Measurements from ENCODE around the gene BABAM2.
"Not testable (repeated sequence)": the region's sequence is repeated elsewhere in the genome, so short reads cannot be mapped to it uniquely, and the experiment has no call there.

Gene BABAM2

DNA sequence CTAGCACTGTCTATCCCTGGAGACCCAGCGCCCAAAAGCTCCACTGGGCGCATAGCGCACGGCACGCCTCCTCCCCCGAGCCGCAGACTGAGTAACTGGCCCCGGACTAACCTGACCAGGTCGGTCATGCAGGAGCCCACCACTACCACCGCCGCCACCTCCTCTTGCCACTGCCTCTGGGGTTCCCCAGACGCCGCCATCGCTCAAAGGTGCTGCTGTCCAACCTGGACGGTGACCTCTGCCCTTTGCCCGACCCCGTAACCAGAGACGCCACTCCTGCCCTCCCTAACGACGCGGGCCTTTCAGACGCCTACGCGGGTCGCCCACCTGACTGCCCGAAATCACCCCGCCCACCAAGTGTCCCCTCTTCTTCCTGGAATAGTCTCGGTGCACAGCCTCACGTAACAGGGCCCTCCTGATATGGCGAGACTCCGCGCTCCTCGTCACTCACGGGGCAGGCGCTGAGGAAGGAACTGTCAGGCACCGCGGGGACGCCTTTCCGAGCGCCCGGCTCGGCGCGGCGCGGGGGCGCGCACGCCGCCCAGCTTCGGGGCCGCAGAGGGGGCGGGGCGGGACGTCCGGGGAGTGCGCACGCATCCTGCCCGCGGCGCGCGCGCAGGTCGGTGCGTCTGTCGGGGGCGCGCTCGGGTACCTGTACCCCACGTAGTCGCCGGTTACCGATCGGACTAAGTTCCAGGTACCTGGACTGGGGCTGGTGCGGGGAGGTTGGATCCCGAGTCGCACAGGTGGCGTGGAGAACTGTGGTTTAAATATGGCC is at the start of gene BABAM2, which contains the start of gene RBKS:
BABAM2 (plus strand) TSS at position 584 of the 778 bp plus-strand sequence. CDS start 3,828 bp downstream, outside the sequence.
RBKS (minus strand) TSS at position 242 of the 778 bp plus-strand sequence; CDS start at position 200, 42 bp downstream.
- in situ Hi-C loops (cut with HindIII; ENCODE audit: low pct_ligation_motif_present, low pct_unique_long_range_greater_than_20kb, low sequenced_read_pairs), result no loop called here
- DNase-seq, result peak; percentile 90

DNA sequence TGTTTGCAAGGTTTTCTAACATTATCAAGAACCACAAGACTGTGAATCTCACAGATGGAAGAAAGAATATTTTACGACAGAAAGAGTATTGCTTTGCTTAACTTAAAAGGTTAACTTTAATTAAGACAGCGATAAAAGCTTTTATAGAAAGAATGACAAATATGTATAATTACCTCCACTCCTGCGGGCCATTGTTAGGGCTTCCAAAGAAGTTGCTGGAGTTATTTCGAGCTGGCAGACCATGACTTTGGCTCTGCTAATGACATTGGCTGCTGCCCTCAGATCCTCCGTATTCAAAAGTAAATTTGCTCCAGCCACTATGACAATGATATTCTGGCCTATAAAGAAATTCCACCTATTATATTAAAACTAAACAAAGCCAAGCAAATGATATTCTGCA is 47.6 kb upstream of the BABAM2 start:
- in situ Hi-C loops (cut with HindIII; ENCODE audit: low pct_ligation_motif_present, low pct_unique_long_range_greater_than_20kb, low sequenced_read_pairs), result no loop called here
- DNase-seq, result no peak

DNA sequence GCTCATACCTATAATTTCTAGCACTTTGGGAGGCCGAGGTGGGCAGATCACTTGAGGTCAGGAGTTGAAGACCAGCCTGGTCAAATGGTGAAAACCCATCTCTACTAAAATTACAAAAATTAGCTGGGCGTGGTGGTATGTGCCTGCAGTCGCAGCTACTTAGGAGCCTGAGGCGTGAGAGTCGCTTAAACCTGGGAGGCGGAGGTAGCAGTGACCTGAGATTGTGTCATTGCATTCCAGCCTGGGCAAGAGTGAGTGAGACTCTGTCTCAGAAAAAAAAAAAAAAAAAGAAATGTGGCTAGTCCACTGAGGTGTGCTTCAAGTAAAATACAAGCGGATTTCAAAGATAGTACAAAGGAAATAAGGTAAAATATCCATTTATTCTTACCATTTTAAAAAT is 46.5 kb upstream of the BABAM2 start:
- in situ Hi-C loops (cut with HindIII; ENCODE audit: low pct_ligation_motif_present, low pct_unique_long_range_greater_than_20kb, low sequenced_read_pairs), result no loop called here
- no peak for DNase-seq

DNA sequence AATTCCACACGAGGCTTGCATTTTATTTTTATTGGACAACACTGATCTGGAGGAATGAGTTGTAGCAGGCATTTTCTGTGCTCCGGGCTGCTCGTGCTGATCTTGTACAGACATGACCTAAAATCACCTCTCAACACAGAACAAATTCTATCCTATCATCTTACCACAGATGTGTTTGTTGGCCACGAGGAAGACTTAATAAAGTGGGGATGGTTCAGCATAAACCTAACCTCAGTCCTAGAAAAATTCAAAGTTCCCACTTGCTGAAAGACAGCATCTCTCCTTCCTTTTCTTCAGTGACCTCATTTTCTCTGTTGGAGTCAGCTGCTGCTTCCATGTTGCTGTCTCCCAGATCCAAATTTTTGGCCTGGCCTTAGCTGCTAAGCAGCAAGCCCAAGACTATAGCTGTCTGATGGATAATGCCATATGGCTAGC is 45.7 kb upstream of the BABAM2 start:
- no peak for DNase-seq
- in situ Hi-C loops (cut with HindIII; ENCODE audit: low pct_ligation_motif_present, low pct_unique_long_range_greater_than_20kb, low sequenced_read_pairs), result no loop called here

DNA sequence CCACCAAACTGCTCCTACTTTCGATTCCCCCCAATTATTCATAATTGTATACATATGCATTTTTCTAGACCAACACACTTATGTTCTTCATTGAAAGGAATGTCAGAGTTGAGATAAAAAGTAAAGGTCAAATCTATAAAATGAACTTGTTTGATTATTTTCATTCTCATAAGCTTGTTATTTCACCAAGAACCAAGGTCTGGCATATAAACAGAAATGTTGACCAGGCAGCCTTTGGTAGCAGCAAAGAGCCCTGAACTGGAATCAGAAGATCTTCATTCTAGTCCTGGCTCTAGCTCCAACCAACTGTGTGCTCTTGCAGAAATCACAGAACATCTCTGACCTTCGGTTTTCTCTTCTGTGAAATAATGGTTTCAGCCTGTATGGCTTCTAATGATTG is 43.2 kb upstream of the BABAM2 start:
- in situ Hi-C loops (cut with HindIII; ENCODE audit: low pct_ligation_motif_present, low pct_unique_long_range_greater_than_20kb, low sequenced_read_pairs), result no loop called here

DNA sequence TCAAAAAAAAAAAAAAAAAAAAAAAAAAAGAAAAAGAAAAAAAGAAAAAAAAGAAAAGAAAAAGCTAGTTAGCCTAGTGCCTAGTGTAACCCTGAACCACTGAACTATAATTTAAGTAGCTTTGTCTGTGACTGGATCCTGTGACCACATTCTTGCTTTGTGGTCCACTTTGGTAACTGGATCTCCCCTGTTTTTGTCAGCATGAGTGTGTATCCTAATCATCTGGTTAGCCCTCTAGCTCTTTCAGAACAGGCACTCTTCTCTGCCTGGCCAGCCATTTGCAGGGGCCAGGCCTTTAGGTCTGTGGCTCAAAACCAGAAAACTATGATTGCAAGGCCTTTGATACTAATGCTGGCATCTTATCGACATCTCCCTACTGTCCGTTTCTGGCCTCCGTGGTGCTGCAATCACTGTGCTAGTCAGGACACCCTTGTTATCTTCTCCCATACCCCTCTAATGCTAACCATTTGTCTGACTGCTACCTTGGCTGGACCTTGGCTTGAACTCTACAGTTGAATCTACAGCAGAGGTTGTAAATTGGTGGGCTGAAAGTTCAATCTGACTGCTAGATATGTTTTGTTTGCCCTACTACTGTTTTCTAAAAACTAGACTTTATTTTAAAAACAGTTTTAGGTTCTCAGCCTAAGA is 40.8 kb upstream of the BABAM2 start:
- in situ Hi-C loops (cut with HindIII; ENCODE audit: low pct_ligation_motif_present, low pct_unique_long_range_greater_than_20kb, low sequenced_read_pairs), result no loop called here
- no peak for DNase-seq

More for the DNA sequence above, 43.2 kb upstream of the BABAM2 start:
- DNase-seq, result no peak

DNA sequence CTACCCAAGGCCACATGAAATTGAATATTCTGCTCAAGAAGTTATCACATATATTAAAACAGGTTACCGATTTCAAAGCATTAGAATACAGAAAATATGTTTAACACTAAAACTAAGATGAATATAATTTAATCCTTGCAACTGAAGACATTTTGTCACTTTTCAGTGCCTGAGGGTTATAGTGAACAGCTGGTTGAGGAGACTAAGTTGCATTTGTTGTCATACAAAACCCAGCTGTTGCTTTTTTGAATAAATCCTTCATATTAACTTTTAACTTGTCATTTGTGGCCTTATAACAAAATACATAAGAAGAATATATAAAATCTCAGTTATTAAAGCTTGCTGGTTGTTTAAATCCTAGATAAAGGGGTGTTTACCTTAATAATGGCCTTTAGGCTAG is 37.8 kb upstream of the BABAM2 start:
- in situ Hi-C loops (cut with HindIII; ENCODE audit: low pct_ligation_motif_present, low pct_unique_long_range_greater_than_20kb, low sequenced_read_pairs), result no loop called here

DNA sequence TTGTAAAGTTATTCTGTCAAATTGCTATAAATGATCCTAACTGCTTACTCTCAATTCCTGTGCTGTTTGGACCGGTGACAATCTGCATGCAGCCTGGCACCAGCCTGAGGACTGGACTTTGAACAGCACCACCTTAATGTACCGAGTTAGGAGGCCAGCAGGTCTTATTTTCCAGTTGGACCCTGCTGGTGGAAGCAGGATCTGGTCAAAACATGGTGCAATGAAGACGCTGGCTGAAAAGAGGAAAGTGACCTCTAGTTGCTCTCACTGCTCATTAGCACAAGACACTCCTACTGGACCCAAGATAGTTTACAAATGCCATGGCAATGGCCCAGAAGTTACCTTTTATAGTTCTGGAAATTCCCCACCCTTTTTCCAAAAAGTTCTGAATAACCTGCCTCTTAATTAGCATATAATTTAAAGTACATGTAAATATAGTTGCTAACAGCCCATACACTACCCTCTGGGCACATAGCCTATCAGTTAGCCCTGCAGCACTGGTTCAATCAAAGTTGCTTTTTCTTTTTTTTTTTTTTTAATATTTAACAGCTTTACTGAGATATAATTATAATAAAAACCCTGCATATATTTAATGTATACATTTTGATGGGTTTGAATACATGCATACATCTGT is 36.2 kb upstream of the BABAM2 start:
- in situ Hi-C loops (cut with HindIII; ENCODE audit: low pct_ligation_motif_present, low pct_unique_long_range_greater_than_20kb, low sequenced_read_pairs), result no loop called here

More for the DNA sequence above, 37.8 kb upstream of the BABAM2 start:
- DNase-seq, result no peak

DNA sequence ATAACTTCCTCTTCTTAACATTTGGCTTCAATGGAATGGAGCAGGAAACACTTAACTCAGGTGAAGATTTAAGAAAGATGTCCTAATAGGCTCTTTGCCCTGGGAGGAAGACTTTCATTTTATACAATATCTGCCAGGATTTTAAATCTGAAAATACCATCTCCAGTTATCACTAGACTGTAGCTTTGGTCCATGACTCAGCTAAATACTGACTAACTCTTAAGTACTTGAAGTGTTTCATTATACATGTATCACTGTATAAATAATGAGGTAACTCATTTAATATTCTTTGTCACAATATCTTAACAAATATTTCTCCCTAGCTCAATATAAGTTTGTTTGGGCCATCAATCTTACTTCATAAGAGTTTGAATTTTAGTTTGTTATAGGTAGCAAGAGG is 35.1 kb upstream of the BABAM2 start:
- DNase-seq, result peak; percentile 45
- in situ Hi-C loops (cut with HindIII; ENCODE audit: low pct_ligation_motif_present, low pct_unique_long_range_greater_than_20kb, low sequenced_read_pairs), result no loop called here

More for the DNA sequence above, 36.2 kb upstream of the BABAM2 start:
- no peak for DNase-seq

DNA sequence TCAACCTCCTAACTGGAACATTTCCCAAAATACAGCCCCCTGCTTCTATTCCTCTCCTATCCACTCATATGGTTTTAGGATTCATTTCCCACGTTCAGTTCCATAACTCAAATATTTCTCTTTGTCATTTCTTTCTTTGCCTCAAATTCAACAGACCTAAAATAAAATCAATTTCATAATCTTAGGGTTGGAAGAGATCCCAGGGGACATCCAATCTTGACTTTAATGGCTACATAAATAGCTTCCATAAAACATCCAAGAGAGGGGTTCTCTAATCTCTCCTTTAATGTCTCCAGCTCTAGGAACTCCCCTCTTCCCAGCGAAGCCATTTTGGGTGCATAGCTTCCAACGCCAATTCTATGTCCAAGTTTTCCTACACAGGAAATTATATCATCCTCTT is 34.1 kb upstream of the BABAM2 start:
- in situ Hi-C loops (cut with HindIII; ENCODE audit: low pct_ligation_motif_present, low pct_unique_long_range_greater_than_20kb, low sequenced_read_pairs), result no loop called here

DNA sequence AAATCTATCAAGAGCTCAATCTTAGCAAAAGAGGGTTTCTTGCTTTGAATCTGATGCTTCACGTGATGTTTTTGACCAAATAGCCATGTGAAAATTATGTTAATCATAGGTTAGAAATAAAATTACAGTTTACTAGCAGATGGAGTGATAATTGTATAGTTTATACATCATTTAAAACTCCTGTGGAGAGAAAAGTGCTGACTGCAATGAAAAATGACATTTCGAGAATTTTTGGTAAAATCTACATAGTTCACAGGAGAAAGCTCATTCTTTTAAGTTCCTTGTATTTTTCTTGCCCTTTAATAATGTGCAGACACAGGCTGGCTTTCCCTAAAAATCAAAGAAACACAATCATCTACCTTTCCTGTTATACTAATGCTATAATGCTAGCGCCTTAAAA is 33.6 kb upstream of the BABAM2 start:
- in situ Hi-C loops (cut with HindIII; ENCODE audit: low pct_ligation_motif_present, low pct_unique_long_range_greater_than_20kb, low sequenced_read_pairs), result no loop called here
- DNase-seq, result no peak

More for the DNA sequence above, 34.1 kb upstream of the BABAM2 start:
- no peak for DNase-seq

DNA sequence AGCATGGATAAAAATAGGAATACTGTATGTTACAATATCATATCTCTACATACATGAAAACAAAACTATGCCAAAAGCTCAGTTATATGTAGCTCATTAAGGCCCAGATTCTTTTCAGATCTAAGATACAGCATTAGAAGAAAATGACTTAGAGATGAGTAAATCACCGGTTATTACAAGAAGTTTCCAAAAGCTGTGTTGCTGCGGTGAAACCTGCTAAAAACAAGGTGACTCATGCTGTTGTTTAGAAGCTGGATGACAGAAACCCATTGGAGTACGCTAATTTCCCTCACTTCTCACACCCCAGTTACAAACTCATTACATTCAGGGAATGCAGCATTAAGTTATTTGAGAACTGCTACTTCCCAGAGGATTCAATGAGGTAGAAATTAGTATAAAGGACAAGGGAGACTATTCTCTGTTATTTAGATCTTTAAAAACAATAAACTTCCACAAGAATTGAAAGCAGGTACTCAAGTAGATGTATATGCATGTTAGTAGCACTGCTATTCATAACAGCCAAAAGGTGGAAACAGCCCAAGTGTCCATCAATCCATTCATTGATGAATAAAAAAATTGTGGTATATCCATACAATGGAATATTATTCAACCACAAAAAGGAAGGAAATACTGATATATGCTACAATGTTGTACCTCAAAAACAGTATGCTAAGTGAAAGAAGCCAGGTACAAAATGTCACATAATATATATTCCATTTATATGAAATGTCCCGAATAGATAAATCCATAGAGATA is 32.9 kb upstream of the BABAM2 start:
- no peak for DNase-seq
- in situ Hi-C loops (cut with HindIII; ENCODE audit: low pct_ligation_motif_present, low pct_unique_long_range_greater_than_20kb, low sequenced_read_pairs), result no loop called here

DNA sequence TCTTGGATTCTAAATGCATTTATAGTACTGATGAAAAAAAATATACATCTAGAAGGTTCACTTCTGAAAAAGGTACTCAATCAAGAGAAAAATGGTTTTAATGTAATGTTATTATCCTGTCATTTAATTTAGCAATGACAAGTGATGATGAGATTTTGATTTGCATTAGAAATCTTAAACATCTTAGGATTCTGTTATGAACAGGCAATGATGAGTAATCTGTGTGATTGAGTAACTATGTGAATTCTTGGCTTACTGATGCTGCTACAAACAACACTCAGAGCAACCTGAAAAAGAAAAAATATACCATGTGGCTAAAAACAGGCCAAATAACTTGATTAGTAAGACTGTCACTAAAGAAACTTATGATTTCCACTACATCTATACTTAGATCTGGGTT is 30.4 kb upstream of the BABAM2 start:
- DNase-seq, result peak; percentile 35
- in situ Hi-C loops (cut with HindIII; ENCODE audit: low pct_ligation_motif_present, low pct_unique_long_range_greater_than_20kb, low sequenced_read_pairs), result no loop called here

DNA sequence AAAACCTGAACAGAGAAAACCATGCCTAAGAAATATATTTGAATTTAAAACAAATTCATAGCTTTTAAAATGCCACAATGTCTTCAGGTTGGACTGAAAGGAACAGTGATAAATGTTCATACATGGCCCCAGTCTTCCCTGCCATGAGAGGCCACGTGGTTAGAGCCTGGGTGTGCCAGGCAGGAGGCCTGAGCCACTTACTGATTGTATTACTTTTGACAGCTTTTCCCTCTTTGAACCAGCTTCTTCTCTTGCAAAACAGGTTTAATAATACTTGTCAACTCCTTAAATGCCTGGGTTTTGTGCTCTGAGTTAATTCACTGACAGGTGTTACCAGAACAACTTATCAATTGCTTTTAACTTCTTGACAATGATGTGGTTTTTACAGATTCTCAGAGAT is 27.4 kb upstream of the BABAM2 start:
- no peak for DNase-seq

DNA sequence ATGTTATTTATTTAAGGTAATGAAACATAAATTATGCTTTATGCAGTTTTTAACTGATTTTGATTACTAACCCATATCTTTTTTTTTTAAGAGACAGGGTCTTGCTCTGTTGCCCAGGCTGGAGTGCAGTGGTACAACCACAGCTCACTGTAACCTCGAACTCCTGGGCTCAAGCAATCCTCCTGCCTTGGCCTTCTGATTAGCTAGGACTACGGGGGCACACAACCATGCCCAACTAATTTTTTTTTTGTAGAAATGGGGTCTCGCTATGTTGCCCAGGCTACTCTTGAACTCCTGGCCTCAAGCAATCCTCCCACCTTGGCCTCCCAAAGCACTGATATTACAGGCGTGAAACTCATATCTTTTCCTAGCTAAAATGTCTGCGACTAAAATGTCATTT is 26.6 kb upstream of the BABAM2 start:
- DNase-seq; in situ Hi-C loops (cut with HindIII; ENCODE audit: low pct_ligation_motif_present, low pct_unique_long_range_greater_than_20kb, low sequenced_read_pairs): not testable (repeated sequence)

More for the DNA sequence above, 27.4 kb upstream of the BABAM2 start:
- in situ Hi-C loops (cut with HindIII; ENCODE audit: low pct_ligation_motif_present, low pct_unique_long_range_greater_than_20kb, low sequenced_read_pairs), result no loop called here

DNA sequence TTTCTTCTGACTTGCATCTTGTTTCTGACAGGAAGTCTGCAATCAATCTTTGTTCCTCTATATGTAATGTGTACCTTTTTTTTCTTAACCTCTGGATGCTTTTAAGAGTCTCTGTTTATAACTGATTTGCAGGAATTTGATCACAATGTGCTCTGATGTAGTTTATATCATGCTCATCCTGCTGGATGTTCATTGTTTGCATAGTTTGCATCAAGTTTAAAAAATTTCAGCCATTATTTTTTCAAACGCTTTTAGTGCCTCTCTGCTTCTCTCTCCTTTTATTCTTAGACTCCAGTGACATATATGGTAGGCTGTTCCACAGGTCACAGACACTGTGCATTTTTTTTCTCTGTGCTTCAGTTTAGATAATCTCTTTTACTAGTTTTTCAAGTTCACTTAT is 24.3 kb upstream of the BABAM2 start:
- DNase-seq, result no peak
- in situ Hi-C loops (cut with HindIII; ENCODE audit: low pct_ligation_motif_present, low pct_unique_long_range_greater_than_20kb, low sequenced_read_pairs), result no loop called here

DNA sequence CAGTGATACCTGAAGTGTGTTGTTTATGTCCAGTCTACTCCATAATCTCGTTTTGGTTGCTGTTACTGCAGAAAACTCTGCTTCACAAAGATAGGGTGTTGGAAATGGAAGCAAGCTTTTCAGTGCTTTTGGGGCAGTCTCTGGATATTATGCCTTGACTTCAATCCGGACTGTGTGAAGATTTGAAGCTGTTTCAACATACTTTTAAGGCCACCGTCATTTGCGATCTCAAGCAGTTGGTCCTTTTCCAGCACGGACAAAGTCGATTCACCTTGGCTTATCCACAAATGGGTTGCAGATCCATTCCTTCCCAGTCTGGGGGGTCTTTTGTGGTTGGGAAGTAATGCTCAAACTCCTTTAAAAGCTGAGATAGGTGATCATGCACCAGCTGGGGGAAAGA is 20.8 kb upstream of the BABAM2 start:
- no peak for DNase-seq
- in situ Hi-C loops (cut with HindIII; ENCODE audit: low pct_ligation_motif_present, low pct_unique_long_range_greater_than_20kb, low sequenced_read_pairs), result no loop called here

DNA sequence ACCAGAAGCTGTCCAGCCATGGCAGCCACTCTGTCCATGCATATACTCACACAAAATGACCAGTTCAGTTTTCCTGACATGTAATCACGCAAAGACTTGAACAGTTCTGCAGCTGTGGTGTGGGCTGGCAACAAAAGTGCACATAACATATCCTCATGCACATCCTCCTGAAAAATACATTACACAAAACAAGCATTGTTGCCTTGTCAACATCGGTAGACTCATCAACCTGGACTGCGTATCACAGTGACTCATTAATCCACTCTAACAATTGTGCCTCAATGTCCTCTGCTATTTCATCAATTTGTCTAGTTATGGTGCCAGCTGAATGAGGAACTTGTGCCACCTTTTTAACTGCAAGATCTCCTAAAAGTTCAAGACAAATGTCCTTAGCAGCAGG is 19.8 kb upstream of the BABAM2 start:
- in situ Hi-C loops (cut with HindIII; ENCODE audit: low pct_ligation_motif_present, low pct_unique_long_range_greater_than_20kb, low sequenced_read_pairs), result no loop called here
- DNase-seq, result no peak

DNA sequence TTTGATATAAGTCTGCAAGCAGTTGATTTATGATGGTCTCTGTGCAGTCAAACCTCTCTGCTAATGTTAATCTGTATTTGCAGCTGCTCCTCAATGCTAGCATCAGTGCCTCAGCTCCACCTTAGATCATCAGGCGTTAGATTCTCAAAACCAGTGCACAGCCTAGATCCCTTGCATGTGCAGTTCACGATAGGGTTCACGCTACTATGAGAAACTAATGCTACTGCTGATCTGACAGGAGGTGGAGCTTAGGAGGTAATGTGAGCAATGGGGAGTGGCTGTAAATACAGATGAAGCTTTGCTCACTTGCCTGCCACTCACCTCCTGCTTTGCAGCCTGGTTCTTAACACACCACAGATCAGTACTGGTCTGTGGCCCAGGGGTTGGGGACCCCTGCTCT is 18.7 kb upstream of the BABAM2 start:
- DNase-seq, result no peak
- in situ Hi-C loops (cut with HindIII; ENCODE audit: low pct_ligation_motif_present, low pct_unique_long_range_greater_than_20kb, low sequenced_read_pairs), result no loop called here

Measured in ACHN (cell line).